HG02840 (cell line): Measurements from ENCODE around the gene BFSP1.

Experiments
- ATAC-seq: cut with Tn5 transposase; IDR thresholded peaks from one replicate; pipeline ENCODE4 v1.9.1; 2021; ENCODE audit warnings: mild to moderate bottlenecking, moderate library complexity, moderate number of reproducible peaks; ENCODE audit not compliant: unreplicated experiment, low FRiP score

BFSP1 gene

DNA sequence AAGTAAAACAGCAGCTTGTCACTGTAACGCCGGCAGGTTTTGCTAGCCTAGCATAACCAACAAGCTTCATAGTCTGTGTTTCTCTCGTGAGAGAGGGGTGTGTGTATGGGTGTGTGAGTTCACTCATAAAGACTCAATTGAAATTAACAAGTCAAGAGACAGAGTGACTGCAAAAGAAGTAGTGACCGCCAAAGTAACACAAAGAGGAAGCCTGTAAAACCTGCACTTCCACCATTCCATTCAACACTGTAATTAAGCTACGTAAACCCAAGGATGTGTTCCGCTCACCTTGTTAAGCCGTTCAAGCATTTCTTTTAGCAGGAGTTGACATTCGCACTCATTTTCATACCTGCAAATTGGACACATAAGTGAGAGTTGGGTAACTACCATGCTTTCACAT, 6.6 kb downstream of the BFSP1 start:
- no peak for ATAC-seq

DNA sequence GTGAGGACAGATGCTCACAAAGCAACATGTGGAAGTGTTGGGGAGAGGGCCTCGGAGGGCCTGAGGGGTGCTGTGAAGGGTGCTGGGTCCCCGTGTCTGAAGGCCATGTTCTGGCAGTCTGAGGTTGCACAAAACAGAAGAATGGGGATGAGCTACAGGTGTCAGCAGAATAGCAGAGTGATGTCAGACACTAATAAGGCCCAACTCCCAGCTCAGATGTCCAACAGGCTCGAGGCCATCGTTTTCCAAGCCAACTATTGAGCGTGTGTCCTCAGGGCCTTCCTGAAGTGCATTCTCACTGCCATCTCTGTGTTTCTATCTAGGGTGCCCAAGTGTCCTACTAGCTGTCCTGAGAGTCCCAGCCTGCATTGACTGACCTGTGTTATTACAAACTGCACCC, 7.9 kb downstream of the BFSP1 start:
- ATAC-seq, result no peak

DNA sequence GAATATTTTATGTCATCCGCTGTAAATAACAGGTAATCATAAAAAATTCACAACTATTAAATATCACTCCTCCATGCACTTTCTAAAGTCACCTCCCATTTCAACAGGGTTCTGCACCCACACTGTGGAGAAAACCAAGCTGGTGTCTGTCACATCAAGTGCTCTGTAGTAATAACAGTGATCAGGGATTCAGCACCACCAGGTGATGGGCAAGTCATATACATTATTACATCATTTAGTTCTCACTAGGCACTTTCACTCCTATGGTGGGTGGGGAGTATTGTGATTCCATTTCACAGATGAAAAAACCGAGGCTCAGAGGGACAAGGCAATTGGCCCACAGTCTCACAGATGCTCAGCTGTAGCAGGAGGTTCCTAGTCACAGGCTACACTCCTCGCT, 8.7 kb downstream of the BFSP1 start:
- ATAC-seq, result no peak

DNA sequence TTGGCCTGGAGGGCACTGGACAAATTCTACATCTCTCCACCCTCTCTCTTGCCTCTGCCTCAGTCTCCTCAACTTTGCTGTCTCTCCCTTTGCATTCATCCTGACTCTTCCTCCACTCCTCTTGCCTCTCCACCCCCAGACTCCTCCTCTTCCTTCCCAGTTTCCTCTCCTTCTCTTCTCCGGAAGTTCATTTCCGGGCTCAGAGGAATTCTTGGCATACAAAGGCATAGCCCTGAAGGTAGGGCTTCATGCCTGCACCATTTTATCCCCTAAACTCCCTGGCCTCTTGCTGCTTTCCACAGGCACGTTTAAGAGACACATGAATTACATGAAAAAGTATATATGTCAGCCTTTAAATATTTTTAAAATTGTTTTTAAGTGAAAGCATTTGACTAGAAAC, 10.6 kb downstream of the BFSP1 start:
- ATAC-seq, result no peak

DNA sequence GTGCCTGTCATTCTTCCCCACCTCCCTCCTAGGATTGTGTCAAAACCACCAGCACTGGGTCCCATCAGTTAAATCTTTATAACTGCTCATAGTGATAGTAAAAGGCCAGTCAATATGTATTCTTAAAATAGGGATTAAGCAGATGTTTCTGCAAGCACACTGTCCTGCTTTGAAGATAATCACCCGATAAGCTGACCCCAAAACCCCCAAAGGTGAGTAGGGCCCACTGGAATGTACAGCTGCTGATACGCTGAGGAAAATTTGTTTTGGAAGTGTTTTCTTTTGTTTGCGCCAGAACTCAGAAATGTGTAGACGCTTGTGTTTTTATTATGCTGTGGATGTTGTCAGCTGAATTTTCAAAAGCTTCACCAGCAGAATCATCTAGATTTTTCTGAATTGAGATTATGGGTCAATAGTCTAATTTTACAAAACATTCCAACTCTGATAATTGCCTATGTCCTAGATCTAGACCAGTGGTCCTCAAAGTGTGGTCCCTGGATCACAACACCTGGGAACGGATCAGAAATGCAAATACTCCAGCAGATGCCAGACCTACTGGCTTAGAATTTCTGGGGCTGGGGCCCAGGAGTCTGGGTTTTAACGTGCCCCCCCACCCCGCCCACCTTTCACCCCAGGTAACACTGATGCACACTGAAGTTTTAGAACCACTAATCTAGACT, 11.4 kb downstream of the BFSP1 start:
- ATAC-seq, result no peak

DNA sequence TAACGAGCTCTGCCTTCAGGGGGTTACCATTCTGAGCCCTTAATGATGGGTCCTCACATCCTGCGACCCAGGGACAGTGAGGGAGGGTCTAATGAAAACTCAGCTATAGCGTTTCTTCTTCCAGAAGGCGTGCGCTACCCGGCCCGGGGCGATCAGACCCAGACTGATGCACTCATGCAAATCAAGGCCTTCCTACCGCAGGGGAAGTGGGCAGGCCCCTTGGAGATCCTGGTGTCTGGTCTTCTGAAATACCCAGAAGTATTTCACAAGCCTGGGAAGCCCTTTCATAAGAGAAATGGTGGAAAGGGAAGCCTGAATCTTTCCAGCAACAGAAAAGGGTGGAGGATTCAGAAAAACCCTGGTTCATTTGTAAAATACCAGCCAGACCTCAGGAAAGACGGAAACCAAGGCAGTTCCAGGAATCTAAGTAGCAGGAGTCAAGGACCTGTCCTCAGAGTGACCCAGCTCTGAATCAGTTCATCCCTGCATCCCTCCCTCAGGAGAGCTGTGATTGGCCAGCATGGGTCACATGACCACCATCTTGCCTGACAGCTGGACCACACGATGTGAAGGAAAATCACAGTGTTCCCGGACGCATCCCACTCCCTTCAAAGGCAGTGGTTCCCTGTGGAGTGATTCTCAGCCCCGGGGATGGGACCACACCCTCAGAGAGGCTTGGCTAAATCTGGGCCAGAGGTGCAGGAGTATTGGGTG, 12.7 kb downstream of the BFSP1 start:
- ATAC-seq, result no peak

DNA sequence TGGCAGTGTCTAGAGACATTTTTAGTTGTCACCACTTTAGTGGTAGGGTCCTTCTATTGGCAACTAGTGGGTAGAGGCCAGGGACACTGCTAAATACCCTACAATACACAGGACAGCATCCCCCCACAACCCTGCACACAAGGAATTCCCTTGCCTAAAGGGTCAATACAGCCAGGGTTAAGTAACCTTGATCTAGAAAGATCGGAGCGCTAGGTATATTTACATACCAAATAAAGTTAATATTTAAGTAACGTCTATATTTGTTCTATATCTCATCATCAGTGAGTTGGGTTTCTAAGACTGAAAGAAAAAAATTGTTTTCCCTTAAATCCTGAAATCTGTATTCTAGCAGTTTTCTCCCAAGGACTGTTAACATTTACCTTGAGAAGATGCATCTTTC, 16.1 kb downstream of the BFSP1 start:
- no peak for ATAC-seq

DNA sequence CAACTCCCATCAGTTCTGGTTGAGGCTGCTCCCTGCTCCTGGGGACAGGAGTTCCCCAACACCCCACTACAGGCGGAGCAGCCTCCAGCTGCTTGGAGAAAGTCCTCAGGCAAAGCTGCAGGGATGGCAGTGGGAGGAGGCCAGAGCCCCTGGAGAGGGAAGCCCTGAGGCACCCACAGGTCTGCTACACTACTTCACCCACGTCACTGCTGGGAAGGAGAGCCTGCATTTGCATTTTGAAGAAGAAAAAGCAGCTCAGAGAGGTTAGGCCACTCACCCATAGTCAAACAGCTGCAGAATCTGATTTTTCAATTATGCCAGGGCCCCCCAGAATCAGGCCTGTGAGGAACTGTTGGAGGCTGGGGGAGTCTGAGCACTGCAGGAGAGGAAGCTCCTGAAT, 17.2 kb downstream of the BFSP1 start:
- ATAC-seq, result no peak

DNA sequence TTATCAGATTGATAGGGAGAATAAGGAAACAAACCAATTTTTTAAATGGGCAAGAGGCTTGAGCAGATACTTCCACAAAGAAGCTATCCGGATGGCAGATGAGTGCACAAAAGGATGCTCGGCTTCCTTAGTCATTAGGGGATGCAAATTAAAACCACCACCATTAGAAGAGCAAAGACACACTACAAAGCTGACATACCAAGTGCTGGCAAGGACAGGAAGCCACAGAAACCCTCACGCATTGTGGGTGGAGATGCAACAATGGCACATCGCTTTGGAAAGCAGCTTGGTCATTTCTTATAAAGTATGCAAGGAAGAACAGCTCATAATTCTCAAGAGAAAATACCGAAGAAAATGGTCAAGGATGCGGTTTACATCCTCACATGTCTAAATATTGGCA, 19.8 kb downstream of the BFSP1 start:
- no peak for ATAC-seq

DNA sequence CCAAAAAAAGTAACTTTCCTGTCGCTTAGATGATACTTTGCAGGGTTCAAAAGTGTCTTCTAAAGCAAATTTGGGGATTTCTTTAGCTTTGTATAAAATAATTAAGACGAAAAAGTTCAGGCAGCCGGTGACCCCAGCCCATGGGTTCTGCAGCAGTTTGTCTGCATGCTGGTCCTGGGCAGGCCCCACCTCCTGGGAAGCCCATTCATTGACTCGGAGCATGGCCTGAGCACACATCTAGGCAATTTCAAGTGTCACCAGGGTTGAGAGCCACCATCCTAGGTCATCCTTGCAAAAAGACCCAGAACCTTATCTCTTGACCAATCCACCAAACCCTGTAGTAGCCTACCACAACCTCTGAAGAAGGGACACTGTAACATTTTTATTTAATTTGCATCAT, 20.6 kb downstream of the BFSP1 start:
- no peak for ATAC-seq

DNA sequence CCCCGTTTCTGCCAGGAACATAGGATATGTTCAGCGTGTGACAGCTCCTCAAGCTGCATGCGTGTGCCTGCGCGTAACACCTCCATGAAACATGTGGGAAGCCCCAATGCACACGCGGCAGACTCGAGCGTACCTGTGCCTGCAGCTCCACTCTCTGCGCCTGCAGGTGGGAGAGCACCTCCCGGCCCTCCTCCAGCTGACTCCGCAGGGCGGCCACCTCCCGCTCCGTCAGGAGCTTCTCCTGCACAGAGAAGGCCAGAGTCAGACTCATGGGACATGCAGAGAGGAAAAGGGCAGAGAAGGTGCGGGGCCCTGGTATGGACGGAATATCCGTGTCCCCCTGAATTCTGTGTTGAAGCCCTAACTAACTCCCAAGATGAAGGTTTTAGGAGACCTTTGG, 22.4 kb downstream of the BFSP1 start:
- ATAC-seq, result no peak

DNA sequence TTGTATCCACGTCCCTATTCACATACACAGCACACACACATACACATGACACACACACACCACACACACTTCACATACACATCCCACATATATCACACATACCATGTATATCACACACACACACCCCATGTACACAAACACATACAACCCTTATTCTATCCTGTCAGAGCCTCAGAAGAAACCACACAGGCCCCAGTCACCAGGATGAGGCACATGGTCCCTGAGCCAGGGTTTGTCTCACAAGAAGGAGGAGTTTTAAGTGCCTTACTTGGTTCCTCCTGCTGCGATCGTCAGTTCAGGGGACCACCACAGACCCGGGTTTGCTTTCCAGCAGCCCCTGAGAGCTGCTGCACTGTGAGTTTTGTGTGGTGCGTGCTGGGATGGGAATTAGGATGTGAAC, 23.6 kb downstream of the BFSP1 start:
- no peak for ATAC-seq

DNA sequence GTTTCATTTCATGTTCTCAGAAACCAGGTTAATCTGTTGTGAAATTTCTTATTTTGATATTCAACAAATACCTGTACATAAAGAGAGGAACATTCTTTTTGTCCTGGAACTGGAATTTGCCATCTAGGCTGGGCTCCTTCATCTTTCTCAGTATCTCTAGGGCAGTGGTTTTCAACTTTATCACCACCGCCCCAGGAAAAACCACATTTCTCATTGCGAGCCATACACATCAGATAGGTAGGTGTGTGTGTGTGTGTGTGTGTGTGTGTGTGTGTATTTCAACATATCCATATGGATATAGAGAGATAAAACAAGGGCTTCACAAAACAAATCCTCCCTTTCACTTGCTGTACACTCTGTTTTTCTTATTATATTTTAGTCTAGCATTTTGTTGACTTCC, 24.1 kb downstream of the BFSP1 start:
- ATAC-seq, result no peak

DNA sequence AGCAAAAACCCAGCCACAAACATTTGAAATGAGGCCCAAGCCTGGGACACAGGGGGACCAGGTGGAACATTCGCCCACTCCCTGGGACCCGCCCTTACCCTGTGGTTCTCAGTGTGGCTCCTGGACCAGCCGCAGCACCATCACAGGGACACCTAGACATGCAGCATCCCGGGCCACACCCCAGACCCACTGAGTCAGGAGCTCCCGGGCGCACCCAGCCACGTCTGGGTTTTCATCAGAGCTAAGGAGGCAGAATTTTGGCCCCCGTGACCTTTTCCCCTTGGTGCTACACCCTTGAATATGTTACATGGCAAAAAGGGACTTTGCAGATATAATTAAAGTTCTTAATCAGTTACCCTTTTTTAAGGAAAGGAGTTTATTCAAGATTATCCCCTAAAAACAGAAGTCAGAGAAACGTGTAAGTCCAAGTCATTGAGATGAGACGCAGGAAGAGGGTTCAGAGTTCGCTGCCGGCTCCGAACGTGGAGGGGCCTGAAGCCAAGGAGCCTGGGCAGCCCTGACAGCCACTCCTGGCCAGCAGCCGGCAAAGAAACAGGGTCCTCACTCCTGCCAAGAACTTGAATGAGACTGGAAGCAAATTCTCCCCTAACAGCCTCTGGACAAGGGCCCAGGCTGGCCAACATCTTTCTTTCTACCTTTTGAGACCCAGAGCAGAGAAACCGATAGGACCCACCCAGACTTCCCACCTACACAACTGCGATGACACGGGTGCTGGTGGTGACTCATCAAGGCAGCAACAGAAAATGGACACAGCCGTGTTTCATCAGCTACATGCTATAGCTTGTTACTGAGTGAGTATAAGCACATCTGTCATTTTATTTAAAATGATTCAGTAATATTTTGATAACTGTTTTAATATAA, 25.3 kb downstream of the BFSP1 start:
- no peak for ATAC-seq

DNA sequence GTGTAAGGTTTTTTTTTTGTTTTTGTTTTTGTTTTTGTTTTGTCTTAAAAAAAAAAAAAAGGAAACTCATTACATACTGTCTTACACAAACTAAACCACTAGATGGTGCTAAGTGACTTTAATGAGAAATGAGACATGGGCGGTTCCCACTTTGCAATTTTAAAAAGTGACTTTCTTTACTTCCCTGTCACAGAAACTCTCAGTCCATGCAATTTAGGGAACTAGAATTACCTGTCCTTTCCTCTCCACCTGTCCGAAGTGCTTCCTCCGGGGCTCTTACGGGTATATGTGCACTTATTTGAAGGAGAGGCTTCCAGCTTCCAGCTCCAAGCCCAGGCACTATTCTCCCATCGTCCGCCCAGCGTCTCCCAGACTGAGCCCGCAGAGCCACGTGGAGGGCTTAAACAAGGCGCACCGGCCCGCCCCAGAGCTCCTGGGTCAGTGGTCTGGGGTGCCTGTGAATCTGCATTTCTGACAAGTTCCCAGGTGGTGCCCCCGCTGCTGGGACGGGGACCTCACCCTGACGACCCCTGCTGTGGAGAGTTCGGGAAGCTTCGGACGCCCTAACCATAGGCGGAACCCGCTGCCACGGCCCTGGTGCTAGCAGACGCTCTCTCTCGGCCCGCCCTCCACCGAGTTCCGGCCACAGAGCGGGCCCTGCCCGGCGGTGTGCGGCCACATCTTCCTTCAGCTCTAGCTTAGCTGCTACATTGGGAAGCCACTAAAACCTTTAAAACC, 26.1 kb downstream of the BFSP1 start:
- peak; percentile 55 for ATAC-seq

DNA sequence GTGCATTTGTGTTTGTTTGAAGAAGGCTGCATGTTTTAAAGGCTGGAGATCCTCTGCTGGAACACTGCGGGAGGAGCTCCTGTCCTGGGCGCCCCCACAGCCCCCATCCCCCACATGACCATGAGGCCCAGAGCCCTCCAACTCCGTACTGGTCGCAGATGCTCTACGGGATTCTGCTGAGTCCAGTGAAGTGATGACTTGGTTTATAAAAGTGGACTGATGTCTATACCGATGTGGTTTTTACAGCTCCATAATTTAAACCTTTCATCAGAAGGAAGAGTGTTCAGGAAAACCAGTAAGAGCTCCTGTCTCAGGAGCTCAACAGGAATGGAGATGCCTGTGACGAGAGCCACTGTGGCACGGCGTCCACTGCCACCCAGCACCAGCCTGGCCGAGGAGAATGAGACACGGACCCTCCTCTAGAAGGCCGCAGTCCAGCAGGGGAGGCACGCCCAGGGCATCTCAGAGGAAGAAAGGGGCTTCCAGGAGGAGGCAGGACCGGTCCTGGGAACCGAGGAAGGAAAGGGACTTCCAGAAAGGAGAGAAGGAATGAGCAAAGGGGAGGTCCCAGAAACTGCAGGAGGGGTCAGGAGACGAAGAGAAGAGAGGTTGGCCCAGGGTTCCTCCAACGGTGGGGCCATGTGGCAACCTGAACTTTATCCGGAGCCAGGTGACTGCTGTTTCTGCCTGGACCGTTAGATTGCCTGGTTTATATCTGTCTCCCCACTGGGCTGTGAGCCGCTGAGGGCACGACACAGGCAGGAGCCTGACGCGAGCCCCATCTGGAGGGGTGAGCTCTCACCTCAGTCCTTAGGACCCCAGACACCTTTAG, 26.9 kb downstream of the BFSP1 start:
- ATAC-seq, result peak; percentile 7

DNA sequence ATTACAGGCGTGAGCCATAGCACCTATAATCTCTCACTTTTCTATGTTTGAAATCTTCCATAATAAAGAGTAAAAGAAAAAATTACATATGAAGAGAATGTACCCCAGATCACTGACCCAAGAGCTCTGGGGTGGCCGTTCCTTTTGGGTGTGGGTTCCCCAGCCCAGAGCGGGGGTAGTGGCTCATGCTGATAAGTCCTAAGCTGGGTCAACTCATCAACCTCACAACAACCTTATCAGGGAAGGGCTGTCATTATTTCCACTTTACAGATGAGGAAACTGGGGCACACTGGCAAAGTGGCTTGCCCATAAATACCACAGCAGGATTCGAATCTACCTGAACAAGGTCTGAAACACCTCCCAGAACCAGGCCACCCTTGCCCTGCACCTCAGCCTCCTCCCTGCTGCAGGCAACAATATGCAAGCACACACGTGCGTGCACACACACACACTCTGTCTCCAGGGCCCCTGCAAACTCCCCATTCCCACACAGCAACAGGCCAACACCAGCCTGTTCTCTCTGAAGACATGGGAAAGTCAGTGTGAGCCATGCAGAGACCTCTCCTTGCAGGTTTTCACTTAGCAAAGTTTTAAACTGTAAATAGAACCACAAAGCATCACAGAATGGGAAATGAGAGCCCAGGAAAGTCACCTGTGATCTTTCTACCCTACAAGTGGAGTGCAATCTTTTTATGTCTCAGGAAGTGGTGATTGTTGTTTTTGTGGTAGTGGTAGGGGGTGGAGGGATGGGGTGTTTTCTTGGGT, 27.7 kb downstream of the BFSP1 start:
- no peak for ATAC-seq

DNA sequence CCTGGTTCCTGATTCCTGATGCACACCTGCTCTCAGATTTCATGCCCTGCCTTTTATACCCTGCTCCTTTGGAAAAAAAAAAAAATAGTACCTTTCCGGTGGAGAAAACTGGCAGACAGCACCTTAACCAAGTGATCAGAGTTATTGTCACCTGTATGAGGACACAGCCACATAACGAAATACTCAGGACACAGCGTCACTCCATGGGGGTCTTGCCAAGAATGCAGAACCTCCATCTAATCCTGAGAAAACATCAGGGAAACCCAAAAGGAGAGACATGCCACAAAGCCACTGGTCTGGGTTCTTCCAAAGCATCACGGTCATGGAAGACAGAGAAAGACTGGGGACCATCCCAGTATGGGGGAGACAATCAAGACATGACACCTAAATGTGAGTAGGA, 29.1 kb downstream of the BFSP1 start:
- ATAC-seq, result no peak

DNA sequence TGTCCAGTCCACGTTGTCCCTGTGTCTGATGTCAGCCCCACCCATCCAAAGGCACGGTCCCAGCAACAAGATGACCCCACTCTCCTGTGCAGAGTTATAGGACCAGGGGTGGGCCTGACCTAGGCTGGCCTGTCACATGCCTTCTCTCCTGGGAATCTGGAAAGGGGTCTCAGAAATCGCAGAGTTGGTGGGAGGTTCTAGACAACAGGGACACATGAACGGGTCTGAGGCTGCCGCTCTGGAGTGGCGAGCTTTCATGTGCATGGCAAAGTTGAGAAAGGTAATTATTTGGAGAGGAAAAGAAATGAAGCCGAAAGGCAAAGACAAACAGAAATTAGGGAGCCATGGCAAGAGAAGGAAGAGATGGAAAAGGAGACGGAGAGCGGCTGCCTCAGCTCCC, 29.5 kb downstream of the BFSP1 start:
- ATAC-seq, result no peak
